GM12891 (cell line): ENCODE measurements around the gene PSMF1.

Experiments used
- POLR2A ChIP-seq: IDR thresholded peaks from 2 replicates; pipeline ENCODE4 v1.6.1; 2011; ENCODE audit warnings: low read depth, low read length, control low read depth
- POLR2AphosphoS5 ChIP-seq: IDR thresholded peaks from 2 replicates; pipeline ENCODE4 v1.6.1; 2011; ENCODE audit warnings: low read depth, low read length, control low read depth
- TAF1 ChIP-seq: IDR thresholded peaks from 2 replicates; pipeline ENCODE4 v1.6.1; 2011; ENCODE audit warnings: low read depth, low read length, control low read depth

DNA sequence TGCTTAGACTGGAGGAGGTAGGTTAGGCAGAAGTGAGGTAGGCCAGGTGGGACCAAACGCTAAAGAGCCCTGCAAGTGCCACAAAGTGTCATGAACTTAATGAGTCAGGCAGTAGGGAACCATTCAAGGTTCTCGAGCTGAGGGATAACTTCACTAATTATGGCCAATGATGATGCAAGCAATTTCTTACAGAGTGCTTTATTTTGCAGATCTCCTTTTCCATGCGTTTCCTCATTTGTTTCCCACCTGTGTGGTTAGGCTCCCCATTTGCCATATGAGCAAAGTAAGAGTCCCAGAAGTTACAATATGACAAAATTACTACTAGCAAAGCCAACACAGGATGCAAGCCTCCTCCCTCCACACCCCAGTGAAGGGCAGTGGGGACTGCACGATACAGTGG is 36.5 kb upstream of the PSMF1 start:
- TF ChIP-seq POLR2A (no peak), POLR2AphosphoS5 (no peak), TAF1 (no peak)
